ENCODE measurements around the gene RAD50. TPM values are rescaled to one million over a fixed set of nuclear protein-coding genes. Genes with fewer than 3 reads are reported as not detected.

RAD50 gene
- total RNA-seq, 4 donors from 2014 or later = 24.0 to 39.9 (median 29.3) TPM

- WGBS = 5% methylated on average over 30 of the region's 92 CpGs
- H3K27me3 ChIP-seq = peaks cover 0 to 60% (median 13%) of the 10 kb centered on the region in 4 donors
Observed at GRCh38 chr5:132655821-132656773, 99.3 kb downstream of the RAD50 start.

GRCh38 chr5:132656774-132657355, 100.1 kb downstream of the RAD50 start:
- DNase-seq (ENCODE audit: extremely low spot score) = no peak
- peak overlapping the region; percentile 54 to 64 (median 58) for H3K4me3 ChIP-seq
- intact Hi-C loops (cut with DNase I) = no loop called here
- peaks cover 12 to 18% (median 15%) of the 10 kb centered on the region in 4 donors for H3K4me1 ChIP-seq
- H3K27ac ChIP-seq (replicated peaks in 1 of 4) = no peak overlapping the region
- TF ChIP-seq CTCF (IDR thresholded peaks at IDR 0.05) (no peak), EP300 (IDR thresholded peaks at IDR 0.05) (no peak), POLR2AphosphoS5 (IDR thresholded peaks at IDR 0.05) (no peak), POLR2A (IDR thresholded peaks at IDR 0.05; ENCODE audit: low read depth) (no peak)
- H3K9me3 ChIP-seq = no peaks in the 10 kb centered on the region
- peaks cover 0 to 60% (median 13%) of the 10 kb centered on the region in 4 donors for H3K27me3 ChIP-seq
- WGBS = 70% methylated on average over 12 of the region's 12 CpGs
- no peaks in the 10 kb centered on the region for H3K36me3 ChIP-seq

More at GRCh38 chr5:132655821-132656773, 99.3 kb downstream of the RAD50 start:
- Histone ChIP-seq H3K36me3 (no peaks in the 10 kb centered on the region), H3K4me1 (peaks cover 12 to 18% (median 15%) of the 10 kb centered on the region in 4 donors), H3K4me3 (peak overlapping the region; percentile 54 to 64 (median 58)), H3K9me3 (no peaks in the 10 kb centered on the region), H3K27ac (replicated peaks in 1 of 4) (no peak overlapping the region)
- intact Hi-C loops (cut with DNase I) = no loop called here
- no peak for TF ChIP-seq EP300 (IDR thresholded peaks at IDR 0.05)
- TF ChIP-seq POLR2AphosphoS5 (IDR thresholded peaks at IDR 0.05) = no peak
- TF ChIP-seq POLR2A (IDR thresholded peaks at IDR 0.05; ENCODE audit: low read depth) = no peak
- TF ChIP-seq CTCF (IDR thresholded peaks at IDR 0.05) = peak in 1 of 3 experiments; percentile 19
- DNase-seq (ENCODE audit: extremely low spot score) = peak; percentile 88

GRCh38 chr5:132657676-132658380, 101.1 kb downstream of the RAD50 start, which contains the start of gene IL13:
Gene IL13 (plus strand): TSS chr5:132658173. CDS start chr5:132658187, 14 bp downstream.
- 97% methylated on average over 11 of the region's 12 CpGs for WGBS
- H3K4me3 ChIP-seq = no peak within 1 kb of the TSS
- H3K9me3 ChIP-seq = no peaks in the 10 kb centered on the region
- H3K36me3 ChIP-seq = no peaks in the 10 kb centered on the region
- no peak for DNase-seq (ENCODE audit: extremely low spot score)
- peaks cover 0 to 60% (median 13%) of the 10 kb centered on the region in 4 donors for H3K27me3 ChIP-seq
- H3K4me1 ChIP-seq = peaks cover 12 to 18% (median 15%) of the 10 kb centered on the region in 4 donors
- TF ChIP-seq POLR2A (IDR thresholded peaks at IDR 0.05; ENCODE audit: low read depth) (no peak), CTCF (IDR thresholded peaks at IDR 0.05) (no peak), EP300 (IDR thresholded peaks at IDR 0.05) (no peak), POLR2AphosphoS5 (IDR thresholded peaks at IDR 0.05) (no peak)
- no peak within 1 kb of the TSS for H3K27ac ChIP-seq (replicated peaks in 1 of 4)
- intact Hi-C loops (cut with DNase I) = no loop called here

- Histone ChIP-seq H3K4me3 (no peak overlapping the region), H3K27ac (replicated peaks in 1 of 4) (no peak overlapping the region), H3K36me3 (no peaks in the 10 kb centered on the region), H3K4me1 (peaks cover 12 to 18% (median 15%) of the 10 kb centered on the region in 4 donors), H3K9me3 (no peaks in the 10 kb centered on the region), H3K27me3 (peaks cover 0 to 55% (median 13%) of the 10 kb centered on the region in 4 donors)
- WGBS = 94% methylated on average over 9 of the region's 9 CpGs
- intact Hi-C loops (cut with DNase I) = no loop called here
- DNase-seq (ENCODE audit: extremely low spot score) = no peak
- TF ChIP-seq CTCF (IDR thresholded peaks at IDR 0.05) = no peak
- no peak for TF ChIP-seq POLR2A (IDR thresholded peaks at IDR 0.05; ENCODE audit: low read depth)
Observed at GRCh38 chr5:132658381-132659302, 101.9 kb downstream of the RAD50 start.

Data from esophagus muscularis mucosa (tissue), 4 donors.